GM21825 (cell line): ENCODE measurements around the gene FAM131A.

ENCODE experiments used
- ATAC-seq: cut with Tn5 transposase; IDR thresholded peaks from one replicate; pipeline ENCODE4 v1.9.1; 2021; ENCODE audit warnings: mild to moderate bottlenecking, moderate library complexity; ENCODE audit not compliant: unreplicated experiment

Gene FAM131A

GRCh38 chr3:184355261-184356040 is 18.1 kb downstream of the FAM131A start:
- ATAC-seq = no peak

GRCh38 chr3:184357248-184358123 is 20.1 kb downstream of the FAM131A start:
- ATAC-seq = no peak

GRCh38 chr3:184358124-184358767 is 20.8 kb downstream of the FAM131A start:
- ATAC-seq = no peak

- no peak for ATAC-seq
Observed at GRCh38 chr3:184358921-184359350, 21.5 kb downstream of the FAM131A start.

GRCh38 chr3:184359610-184360009 is 22.2 kb downstream of the FAM131A start:
- ATAC-seq = no peak

- ATAC-seq = no peak
Observed at GRCh38 chr3:184360070-184360928, 22.9 kb downstream of the FAM131A start.

GRCh38 chr3:184360929-184361531 is 23.6 kb downstream of the FAM131A start:
- no peak for ATAC-seq

GRCh38 chr3:184361532-184361931 is 24.1 kb downstream of the FAM131A start, which contains the start of the genes CLCN2 and POLR2H:
Gene CLCN2 (minus strand): TSS chr3:184361605. CDS start chr3:184361479, 126 bp downstream.
Gene POLR2H (plus strand): TSS chr3:184361710. CDS start chr3:184363493, 1,783 bp downstream.
- peak; percentile 39 for ATAC-seq

GRCh38 chr3:184361932-184362667 is 24.7 kb downstream of the FAM131A start:
- peak; percentile 7 for ATAC-seq

GRCh38 chr3:184362668-184363546 is 25.5 kb downstream of the FAM131A start:
- peak; percentile 79 for ATAC-seq

GRCh38 chr3:184366619-184367289 is 29.4 kb downstream of the FAM131A start:
- no peak for ATAC-seq

- no peak for ATAC-seq
Observed at GRCh38 chr3:184368116-184368515, 30.7 kb downstream of the FAM131A start.

- ATAC-seq = no peak
Observed at GRCh38 chr3:184368586-184369183, 31.3 kb downstream of the FAM131A start.

- ATAC-seq = peak; percentile 81
Observed at GRCh38 chr3:184371570-184372018, 34.2 kb downstream of the FAM131A start.

GRCh38 chr3:184372296-184372821 is 35.0 kb downstream of the FAM131A start:
- no peak for ATAC-seq

- no peak for ATAC-seq
Observed at GRCh38 chr3:184372911-184373310, 35.5 kb downstream of the FAM131A start.

- no peak for ATAC-seq
Observed at GRCh38 chr3:184373422-184373821, 36.0 kb downstream of the FAM131A start.
